Esophagus muscularis mucosa (tissue), 3 donors: ENCODE measurements around the gene OR6B1.

Experiments used
- CTCF ChIP-seq, 3 experiments: fragments of 200-600 bp in 2 of 3; fragments of 450-650 bp in 1 of 3; sonication (generic) in 2 of 3; IDR thresholded peaks; one replicate each; pipeline ENCODE4 v1.5.1; 2017 to 2019; ENCODE audit warnings: antibody characterized with exemption in 3 of 3, mild to moderate bottlenecking in 2 of 3, moderate library complexity in 1 of 3
- POLR2A ChIP-seq: fragments of 450-650 bp; IDR thresholded peaks from one replicate; pipeline ENCODE4 v1.6.1; 2017; ENCODE audit warnings: antibody characterized with exemption, moderate library complexity, mild to moderate bottlenecking, low read depth

- TF ChIP-seq CTCF (IDR thresholded peaks at IDR 0.05) (no peak), POLR2A (no peak)
These were observed 19.2 kb upstream of the OR6B1 start for GRCh38 chr7:143980746-143981510.
